Measurements from ENCODE around the gene ASIC2.

GRCh38 chr17:33291248-33292200 is 1.6 kb downstream of the ASIC2 start:
- TF ChIP-seq SNAI2 (CRISPR knock-in tag; IDR thresholded peaks at IDR 0.05) = no peak
- no peak for TF ChIP-seq CSDC2 (CRISPR knock-in tag; IDR thresholded peaks at IDR 0.05)
- no peak for TF ChIP-seq TCF4 (CRISPR knock-in tag; IDR thresholded peaks at IDR 0.05; ENCODE audit: borderline replicate concordance)
- TF ChIP-seq PATZ1 (CRISPR knock-in tag; IDR thresholded peaks at IDR 0.05; ENCODE audit: borderline replicate concordance) = no peak
- TF ChIP-seq BACH2 (CRISPR knock-in tag; IDR thresholded peaks at IDR 0.05; ENCODE audit: borderline replicate concordance) = no peak
- TF ChIP-seq ARNTL (CRISPR knock-in tag; IDR thresholded peaks at IDR 0.05; ENCODE audit: borderline replicate concordance, low read depth) = no peak
- TF ChIP-seq, protein P1, sequence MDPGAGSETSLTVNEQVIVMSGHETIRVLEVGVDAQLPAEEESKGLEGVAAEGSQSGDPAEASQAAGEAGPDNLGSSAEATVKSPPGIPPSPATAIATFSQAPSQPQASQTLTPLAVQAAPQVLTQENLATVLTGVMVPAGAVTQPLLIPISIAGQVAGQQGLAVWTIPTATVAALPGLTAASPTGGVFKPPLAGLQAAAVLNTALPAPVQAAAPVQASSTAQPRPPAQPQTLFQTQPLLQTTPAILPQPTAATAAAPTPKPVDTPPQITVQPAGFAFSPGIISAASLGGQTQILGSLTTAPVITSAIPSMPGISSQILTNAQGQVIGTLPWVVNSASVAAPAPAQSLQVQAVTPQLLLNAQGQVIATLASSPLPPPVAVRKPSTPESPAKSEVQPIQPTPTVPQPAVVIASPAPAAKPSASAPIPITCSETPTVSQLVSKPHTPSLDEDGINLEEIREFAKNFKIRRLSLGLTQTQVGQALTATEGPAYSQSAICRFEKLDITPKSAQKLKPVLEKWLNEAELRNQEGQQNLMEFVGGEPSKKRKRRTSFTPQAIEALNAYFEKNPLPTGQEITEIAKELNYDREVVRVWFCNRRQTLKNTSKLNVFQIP (CRISPR knock-in tag; IDR thresholded peaks at IDR 0.05; ENCODE audit: borderline replicate concordance, low read depth) = no peak
- TF ChIP-seq TOX (CRISPR knock-in tag; IDR thresholded peaks at IDR 0.05; ENCODE audit: borderline replicate concordance) = no peak
- no peak for TF ChIP-seq ZNF70 (CRISPR knock-in tag; IDR thresholded peaks at IDR 0.05)
- no peak for TF ChIP-seq CREB5 (CRISPR knock-in tag; IDR thresholded peaks at IDR 0.05; ENCODE audit: low read depth)
- TF ChIP-seq ZFP30 (CRISPR knock-in tag; IDR thresholded peaks at IDR 0.05) = no peak
- TF ChIP-seq ZFP3 (CRISPR knock-in tag; IDR thresholded peaks at IDR 0.05) = no peak
- TF ChIP-seq ESRRG (CRISPR knock-in tag; IDR thresholded peaks at IDR 0.05) = no peak
- no peak for TF ChIP-seq GLIS3 (CRISPR knock-in tag; IDR thresholded peaks at IDR 0.05)

All from SK-N-SH treated with all-trans-retinoic acid at 6 μM for 48 hours (cell line).